ENCODE data around the gene SYTL3.
A peak's percentile ranks its signal among the peaks of the same experiment; 100 is the strongest.

DNA sequence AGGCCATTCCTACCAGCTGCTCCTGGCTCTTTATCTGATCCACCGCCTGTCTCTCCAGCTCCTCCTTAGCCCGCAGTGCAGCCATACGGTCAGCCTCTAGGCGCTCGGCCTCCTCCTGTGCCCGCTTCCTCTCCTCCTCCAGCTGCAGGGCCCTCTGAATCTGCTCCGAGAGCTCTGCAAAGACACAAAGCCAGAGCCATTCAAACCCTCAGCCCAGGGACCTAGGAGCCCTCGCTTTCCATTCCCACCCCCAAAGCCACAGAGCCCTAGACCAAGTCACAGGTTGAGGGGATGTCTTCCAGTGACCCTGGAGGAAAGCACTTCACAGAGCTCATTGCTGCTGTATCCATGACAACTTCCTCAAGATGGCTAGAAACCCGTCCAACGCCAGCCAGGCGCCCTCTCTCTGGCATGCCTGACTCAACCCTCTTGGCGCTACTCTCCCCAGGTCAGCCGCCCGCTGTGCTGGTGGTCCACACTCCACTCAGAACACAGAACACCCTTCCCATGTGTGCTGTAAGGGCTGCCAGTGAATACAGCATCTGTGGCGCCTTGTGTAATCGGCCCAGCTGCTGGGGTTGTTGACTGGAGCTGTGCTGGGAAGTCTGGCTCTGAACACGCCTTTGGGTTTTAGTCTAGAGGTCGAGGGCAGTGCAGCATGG, 120.0 kb downstream of the SYTL3 start:
- TF ChIP-seq, protein P1, sequence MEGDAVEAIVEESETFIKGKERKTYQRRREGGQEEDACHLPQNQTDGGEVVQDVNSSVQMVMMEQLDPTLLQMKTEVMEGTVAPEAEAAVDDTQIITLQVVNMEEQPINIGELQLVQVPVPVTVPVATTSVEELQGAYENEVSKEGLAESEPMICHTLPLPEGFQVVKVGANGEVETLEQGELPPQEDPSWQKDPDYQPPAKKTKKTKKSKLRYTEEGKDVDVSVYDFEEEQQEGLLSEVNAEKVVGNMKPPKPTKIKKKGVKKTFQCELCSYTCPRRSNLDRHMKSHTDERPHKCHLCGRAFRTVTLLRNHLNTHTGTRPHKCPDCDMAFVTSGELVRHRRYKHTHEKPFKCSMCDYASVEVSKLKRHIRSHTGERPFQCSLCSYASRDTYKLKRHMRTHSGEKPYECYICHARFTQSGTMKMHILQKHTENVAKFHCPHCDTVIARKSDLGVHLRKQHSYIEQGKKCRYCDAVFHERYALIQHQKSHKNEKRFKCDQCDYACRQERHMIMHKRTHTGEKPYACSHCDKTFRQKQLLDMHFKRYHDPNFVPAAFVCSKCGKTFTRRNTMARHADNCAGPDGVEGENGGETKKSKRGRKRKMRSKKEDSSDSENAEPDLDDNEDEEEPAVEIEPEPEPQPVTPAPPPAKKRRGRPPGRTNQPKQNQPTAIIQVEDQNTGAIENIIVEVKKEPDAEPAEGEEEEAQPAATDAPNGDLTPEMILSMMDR (IDR thresholded peaks at IDR 0.05), result no peak
- TF ChIP-seq EP300 (IDR thresholded peaks at IDR 0.05) (no peak), POLR2AphosphoS5 (IDR thresholded peaks at IDR 0.05) (peak; percentile 7 to 12), POLR2A (IDR thresholded peaks at IDR 0.05; ENCODE audit: low read depth) (no peak)
